Stimulated activated naive CD4-positive, alpha-beta T cell (primary cell): ENCODE data around the gene ADAMTS12.

ENCODE experiments used
- DNase-seq, 6 experiments: peaks; one replicate each; lab custom pipeline; 2025; lab: John Stamatoyannopoulos, UW

Gene ADAMTS12

DNA sequence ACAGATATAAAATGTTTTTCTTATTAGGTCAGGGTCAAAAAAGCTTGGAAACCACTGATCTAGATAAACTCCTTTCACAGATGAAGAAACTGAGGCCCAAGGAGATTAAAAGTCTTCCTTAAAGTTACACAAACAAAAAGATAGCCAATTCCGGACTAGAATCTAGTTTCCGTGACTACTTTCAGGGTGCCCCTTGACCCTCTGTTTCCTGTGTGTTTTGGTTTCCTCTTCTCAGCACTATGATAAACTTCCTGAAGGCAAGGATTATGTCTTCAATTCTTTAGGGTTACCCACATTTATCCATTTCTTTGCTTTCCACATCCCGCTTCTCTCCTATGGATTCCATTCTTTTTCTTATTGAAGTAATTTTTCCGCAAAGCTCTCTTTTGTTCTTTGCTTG, 83.1 kb downstream of the ADAMTS12 start:
- DNase-seq, result no peak

DNA sequence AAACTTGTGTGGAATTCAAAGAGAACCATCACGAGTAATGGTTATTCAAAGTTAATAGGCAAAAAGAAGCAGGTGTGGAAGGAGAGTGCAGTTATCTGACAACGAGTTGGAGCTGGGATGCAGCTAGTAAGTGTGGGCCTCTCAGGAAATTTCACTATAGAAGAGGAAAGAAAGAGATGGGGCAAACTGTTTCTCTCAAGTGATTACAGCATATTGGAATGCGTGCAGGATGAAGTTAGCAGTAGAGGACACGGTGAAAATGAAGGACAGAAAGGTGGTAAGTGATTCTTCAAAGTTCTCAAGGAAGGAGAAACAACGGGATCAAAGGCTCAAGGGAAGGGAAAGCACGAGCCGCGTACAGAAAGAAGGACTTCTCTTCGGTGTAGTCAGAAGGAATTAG, 84.0 kb downstream of the ADAMTS12 start:
- no peak for DNase-seq

DNA sequence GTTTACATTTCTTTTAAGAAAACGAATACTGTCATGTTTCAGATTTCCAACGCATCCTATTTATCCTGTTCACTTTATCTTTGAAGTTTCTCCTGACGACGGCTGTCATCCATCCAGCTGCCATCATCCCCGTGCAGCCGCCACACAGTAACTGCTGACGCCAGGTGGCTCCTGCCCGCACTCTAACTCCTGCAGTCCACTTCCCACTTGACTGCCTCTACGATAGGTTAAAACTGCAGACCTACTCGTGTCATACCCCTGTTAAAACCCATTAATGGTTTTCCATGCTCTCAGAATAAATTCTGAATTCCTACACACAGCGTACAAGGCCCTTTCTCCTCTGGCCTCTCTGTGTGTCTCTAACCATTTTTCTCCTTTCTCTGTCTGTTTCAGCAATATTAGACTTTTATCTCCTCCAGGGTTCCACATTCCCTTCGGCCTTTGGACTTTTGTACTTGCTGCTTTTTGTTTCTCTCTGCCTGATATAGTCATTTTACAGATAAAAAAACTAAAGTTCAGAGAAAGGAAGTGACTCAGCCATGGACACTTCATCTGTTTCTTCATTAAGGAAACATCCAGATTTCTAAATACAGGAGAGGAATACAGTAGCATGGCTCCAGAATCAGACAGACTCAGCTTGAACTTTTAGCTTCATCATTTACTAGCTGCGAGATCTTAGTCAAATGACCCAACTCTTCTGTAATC, 84.9 kb downstream of the ADAMTS12 start:
- DNase-seq, result no peak

DNA sequence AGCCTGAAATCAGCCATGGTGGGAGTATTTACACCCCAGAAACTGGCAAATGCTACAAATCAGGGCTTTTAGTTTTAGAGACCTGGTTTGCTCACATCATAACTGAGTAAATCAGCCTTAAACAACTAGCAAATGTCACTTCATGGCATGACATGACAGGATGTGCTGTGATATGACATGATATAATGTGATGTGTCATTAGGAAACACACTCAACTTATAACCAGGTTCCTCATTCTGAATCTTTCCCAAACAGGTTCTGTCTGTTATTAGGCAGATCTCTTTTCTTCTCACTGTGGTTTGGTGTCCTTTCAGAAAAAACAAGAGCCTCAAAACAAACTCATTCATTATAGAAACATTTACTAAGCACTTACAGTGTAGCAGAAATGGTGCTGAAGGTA, 90.5 kb downstream of the ADAMTS12 start:
- no peak for DNase-seq

DNA sequence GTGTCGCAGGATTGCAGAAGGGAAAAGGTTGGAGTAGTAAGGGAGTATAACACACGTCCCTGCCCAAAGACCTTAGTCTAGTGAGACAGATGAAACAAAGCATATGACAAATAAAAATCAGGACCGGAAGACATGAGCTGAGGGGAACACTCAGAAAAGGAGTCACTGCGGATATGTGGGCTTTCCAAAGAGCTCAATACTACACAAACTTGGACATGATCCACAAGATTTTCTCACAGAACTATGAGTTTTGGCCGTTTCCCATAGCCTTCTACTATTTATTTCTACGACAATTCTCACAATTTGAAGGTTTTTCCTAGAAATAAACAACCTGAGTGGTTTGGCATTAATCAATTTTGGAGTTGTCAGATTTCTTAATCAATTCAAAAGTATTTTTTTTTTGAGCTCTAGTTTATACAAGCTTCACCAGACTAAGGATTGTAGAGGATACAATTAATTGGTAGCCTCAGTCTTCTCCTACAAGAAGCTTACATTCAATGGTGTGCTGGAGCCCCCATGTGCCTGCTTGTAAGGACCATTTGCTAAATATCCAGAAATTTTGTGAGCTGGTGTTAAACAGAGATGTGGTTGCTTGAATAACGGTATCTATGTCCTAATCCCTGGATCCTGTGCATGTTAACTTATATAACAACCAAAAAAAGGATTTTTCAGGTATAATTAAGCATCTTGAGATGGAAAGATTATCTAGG, 91.4 kb downstream of the ADAMTS12 start:
- DNase-seq, result no peak

DNA sequence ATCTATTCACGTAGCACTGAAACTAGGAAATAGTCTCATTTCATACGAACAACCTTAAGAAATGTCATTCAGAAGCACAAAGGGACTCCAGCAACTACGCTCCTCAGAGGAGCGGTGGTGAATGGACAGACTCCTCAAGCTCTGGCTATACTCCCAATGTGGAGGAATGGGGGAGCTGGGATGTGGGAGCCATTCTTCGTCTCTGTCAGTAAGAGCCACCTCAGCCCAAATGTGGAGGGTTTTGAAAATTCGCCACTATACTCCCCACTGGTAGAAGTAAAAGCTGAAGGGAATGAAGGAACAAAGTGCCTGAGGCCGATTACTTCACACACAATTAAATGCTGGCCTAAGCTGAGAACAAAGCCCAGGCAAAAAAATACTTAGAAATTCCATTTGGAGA, 96.3 kb downstream of the ADAMTS12 start:
- DNase-seq, result no peak

DNA sequence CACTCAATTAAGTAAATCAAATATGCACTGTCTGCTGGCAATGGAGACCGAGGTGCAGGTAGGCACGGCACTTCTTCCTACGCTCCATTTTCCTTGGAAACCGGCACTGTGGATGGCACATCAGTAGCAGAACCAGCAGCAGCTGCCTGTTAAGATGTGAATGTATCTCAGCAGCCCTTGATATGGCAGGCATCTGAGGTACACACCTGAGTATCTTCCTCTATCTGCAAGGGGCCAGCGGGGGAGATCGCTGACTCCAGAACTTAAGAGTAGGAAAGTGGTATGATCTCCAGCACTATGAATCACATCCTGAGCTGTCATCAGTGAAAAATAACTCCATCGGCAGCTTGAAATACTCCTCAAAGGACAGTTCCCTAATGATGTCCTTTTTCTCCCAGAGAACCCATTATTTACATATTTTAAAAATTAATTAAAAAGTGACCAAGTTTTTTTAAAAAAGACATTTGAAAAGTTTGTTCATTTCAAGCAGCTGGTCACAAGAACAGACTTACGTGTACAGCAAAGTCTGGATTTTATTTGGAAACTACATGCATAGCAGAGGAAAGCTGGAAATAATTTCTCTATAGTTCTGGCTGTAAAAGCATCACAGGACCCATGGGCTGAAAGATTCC, 97.1 kb downstream of the ADAMTS12 start:
- no peak for DNase-seq

DNA sequence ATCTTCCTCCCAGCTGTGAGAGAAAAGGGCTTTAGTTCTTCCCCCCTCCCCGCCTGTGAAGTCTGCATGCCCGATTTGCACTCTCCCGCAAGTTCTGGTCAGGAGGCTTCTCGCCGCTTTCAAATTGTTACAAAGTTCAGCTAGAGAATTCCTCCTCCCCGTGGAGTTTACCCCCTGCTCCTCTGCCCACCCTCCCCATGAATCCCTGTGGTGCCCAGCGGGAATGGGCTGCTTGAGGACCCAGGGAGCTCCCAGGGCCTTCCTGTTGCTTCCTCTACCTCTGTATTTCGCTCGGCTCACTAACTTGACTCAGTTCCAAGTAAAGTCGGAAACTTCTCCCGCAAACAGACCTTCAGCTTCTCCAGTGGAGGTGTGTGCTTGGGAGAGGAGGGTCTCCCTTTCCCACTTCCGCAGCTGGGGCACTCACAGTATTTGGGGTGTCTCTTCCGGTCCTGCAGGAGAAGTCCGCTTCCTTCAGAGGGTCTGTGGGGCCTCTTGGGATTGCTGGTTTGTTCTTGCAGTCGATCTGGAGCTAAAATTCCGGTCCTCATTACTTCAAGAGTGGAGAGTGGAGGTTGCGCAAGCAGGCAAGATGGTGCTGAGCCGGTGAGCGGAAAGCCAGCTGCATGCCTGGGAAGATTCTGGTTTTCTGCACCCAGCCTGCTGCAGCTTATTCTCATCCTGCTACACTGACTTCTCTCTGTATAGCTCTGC, 97.8 kb downstream of the ADAMTS12 start:
- DNase-seq, result no peak

DNA sequence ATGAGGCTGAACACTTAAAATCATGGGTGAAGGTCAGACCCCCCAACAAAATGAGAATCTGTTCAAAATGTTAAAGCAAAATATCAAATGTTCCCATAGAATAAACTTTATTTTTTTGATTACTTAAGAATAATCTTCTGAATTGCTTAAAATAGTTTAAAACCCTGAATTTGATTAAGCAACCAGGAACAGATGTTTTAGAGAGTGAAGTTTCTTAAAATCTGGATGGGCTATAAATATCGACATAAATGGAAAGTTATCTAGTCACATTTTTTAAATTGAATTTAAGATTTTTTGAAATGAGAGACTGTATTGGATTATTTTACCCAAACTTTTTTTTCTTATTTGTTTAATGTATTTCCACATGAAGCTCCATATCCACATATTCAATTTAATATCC, 98.5 kb downstream of the ADAMTS12 start:
- DNase-seq, result no peak

DNA sequence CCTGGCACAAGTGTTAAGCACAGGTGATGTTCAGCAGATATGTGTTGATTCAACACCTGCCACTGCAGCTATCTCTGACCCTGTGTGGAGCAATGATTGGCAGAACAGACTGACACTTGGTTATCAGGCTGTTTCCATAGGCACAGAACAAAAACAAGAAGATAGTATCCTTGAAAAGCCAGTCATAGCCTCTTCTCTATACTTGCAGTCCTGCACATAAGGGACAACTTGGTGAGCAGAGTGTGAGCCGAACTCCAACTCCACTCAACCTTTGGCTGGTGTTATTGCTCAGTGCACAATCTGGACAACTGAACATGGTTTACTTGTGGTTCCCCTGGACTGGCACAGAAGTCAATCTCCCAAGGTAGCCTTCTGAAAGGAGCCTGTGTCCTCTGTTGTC, 99.2 kb downstream of the ADAMTS12 start:
- no peak for DNase-seq

DNA sequence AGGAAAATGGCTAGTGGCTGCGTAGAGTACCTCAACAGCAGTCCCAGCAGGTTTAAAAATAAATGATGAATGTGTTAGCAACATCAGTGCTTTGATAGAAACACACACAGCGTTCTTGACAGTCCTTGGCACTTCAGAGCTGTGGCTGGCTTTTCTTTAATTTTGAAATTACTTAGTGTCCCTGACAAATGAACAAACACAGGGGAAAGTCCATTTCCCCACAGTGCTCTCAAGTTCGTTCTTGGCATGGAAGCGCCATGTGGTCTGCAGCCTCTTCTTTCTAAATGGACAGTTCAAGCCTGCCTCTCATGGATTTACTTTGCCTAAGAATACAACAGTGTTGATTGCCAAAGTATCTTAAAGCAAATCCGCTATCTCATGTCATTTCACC, 102.2 kb downstream of the ADAMTS12 start:
- no peak for DNase-seq

DNA sequence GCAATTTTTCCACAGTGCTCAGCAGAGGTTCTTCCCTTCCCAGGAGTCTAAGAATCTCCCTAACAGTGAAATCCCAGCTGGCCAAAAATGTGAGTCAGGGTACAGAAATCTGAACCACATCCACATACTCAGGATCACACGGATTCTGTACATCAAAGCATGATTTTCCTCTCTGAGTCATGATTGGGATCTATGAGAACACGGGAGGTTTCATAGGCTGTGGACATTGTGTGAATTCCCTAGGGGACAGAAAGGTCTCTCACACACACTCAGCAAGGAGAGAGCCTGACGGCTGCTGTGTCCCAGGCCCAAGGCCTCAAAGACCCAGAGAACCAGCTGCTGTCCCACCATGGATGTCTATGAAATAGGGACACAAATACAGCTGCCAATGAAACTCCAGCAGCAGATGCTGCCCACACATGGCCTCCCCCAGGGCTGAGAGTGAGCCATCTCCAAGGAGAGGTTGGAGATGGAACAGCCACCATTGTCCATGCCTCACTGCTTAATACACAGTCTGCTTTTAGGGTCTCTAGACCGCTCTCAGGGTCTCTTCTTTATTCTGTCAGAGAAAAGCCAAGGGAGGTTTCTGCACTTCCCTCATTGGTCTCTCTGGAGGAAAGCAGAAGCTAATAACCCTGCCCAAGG, 102.7 kb downstream of the ADAMTS12 start:
- no peak for DNase-seq

DNA sequence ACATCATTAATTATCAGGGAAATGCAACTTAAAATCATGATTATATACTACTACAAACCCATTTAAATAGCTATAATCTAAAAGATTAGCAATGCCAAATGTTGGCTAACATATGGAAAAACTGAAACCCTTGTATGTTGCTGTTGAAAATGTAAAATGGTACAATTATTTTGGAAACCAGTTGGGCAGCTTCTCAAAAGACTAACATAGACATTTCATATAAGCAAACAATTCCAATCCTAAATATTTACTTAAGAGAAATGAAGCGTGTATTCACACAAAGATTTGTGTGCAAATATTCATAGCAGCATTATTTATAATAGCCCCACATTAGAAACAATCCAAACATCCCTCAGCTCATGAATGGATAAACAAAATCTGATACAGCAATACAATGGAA, 106.2 kb downstream of the ADAMTS12 start:
- DNase-seq, result no peak

DNA sequence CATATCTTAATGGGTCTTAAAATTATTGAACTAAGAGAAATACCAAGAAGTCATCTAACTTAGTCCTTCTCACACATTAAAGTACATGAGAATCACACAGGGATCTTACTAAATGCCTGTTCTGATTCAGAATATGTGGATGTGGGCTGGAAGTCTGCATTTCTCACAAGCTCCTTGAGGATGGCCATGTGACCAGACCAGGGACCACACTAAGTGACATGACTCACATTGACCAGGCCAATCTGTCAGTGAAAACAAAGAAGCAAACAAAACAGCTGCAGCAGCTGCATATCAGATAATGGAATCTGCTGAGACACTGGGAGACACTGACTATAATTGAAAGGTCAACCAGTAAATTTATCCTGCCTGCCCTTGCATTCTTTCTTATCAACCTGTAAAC, 110.5 kb downstream of the ADAMTS12 start:
- no peak for DNase-seq

DNA sequence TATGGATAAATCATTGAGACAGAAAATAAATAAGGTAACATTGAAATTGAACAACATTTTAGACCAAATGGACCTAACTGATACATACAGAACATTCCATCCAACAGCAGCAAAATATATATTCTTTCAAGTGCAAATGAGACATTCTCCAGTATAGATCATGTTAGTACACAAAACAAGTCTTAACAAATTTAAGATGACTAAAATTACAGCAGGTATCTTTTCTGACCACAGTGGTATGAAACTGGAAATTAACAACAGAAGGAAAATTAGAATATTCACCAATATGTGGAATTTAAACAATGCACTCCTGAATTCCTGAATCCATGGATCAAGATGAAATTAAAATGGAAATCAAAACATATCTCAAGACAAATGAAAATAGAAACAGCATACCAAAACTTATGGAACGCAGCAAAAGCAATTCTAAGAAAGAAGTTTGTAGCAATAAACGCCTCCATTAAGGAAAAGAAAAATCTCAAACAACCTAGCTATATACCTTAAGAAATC, 115.6 kb downstream of the ADAMTS12 start:
- no peak for DNase-seq

DNA sequence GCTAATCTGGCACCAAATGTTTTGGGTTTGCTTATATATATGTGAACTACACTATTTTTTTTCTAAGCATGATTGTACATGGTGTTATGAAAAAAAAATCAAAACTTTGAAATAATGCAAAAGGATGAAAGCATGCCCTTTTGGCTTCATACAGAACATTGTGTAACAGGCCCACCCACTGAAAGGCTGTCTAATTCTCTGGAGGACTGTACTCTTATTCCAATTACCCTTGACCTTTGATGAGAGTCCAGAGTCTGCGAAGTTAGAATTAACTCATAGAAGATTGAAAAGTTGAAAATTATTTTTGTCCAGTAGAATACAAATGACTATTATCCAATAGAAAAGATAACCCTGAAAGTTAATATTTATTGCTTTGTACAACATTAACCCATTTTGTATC, 117.4 kb downstream of the ADAMTS12 start:
- DNase-seq, result no peak

DNA sequence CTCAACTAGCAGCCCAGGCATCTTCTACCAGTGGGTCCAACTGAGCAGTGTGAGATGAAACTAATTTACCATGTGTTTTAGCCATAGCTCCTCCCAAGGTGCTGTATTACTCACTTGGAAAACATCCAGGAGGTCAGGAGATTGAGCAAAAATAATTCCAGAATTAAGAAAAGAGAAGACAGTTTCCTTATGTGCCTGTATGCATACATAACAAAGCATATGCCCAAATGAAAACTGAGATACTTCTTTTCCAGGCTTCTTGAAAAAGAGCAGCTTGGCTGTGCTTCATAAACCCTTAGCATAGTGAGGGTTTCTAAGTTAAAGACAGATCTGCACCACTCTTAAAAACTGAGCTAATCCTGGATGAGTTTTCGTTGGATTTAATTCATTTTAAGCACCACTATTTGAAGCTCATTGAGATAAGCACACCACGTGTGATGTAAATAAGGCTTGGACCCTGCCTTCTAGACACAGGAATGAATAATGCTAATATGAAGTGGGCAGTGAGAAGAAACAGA, 119.4 kb downstream of the ADAMTS12 start:
- no peak for DNase-seq

DNA sequence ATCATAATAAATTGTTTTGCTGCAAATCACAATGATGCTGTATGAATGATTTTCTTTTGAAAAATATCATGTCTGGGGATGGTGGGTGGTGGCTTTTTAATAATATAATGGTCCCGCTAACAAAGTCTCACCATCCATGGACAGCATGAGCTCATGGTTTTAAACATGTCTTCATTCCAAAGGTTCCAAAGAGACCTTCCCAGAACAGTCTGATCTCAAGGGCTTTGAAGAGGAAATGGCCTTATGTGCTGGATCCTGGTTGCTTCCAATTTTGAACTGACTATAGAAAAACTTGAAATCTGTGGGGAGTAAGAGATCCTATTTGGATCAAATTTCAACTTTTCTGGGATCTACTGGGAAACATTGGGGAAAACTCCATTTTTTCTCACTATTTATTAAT, 121.8 kb downstream of the ADAMTS12 start:
- DNase-seq, result no peak

DNA sequence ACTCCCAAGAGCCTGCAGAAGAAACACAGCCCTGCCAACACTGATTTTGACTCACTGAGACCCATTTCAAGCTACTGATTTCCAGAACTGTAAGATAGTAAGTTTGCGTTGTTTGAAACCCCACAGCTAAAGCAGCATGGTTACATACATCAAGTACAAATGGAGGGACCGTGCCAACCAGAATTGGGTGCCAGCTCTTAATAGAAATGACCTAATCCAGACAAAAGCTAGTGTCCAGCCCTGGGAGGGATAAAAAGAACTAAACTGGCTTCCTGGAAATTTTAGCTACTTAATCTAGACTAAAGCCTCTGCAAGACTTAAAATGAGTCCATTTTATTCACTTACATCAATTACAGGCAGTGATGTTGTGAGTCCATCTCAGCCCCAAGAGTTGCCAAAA, 122.6 kb downstream of the ADAMTS12 start:
- no peak for DNase-seq

DNA sequence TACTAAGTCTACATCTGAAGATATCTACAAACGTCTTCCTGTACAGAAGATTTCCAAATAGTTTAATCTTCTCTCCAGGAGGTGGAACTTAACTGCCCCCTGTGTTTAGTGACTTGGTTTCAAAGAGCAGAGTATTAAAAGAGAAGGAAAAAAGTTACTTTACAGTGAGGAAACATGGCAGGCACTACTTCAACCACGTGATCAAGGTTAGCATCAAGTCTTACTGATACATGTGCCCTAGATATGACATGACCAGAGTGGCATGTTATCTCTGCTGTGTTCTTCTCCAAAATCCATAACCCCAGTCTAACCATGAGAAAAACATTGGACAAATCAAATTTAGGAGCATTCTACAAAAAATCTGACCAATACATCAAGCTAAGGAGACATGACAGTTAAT, 125.8 kb downstream of the ADAMTS12 start:
- no peak for DNase-seq

DNA sequence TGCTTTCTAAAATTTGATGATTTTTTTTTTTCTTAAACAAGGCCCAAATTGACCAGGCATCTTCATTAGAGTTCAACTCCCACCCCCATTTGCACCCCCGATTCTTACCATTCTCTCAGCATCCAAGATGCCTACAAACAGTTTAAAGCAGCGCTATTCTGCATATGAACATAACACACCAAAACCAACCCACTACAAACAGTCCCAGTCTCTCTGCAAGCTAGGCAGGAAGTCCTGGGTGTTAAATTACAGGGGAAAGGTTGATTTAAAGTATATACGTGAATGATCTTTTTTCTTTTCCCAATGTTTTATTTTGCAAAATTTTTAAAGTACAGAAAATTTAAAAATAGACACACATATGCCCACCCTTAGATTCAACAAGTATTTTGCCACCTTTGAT, 127.0 kb downstream of the ADAMTS12 start:
- no peak for DNase-seq

DNA sequence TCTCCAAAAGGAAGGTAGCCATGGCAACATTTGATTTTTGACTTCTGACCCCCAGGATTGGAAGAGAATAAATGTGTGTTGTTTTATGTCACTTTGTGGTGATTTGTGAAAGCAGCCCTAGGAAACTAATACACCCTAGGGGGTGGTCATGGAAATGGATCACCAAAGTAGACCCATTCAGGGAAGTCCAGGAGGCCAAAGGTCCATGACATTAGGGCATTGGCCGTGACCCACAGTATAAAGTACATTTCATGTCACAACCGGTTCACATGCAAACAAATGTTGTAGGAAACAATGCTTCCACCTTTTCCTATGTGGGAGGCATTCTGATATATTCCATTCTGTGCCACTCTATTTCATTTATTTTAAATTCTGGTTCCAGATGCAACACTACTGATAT, 128.4 kb downstream of the ADAMTS12 start:
- DNase-seq, result no peak
